Measurements from ENCODE around the gene LOC101059915.
"Not testable (repeated sequence)": the region's sequence is repeated elsewhere in the genome, so short reads cannot be mapped to it uniquely, and the experiment has no call there.

LOC101059915 gene

GRCh38 chrX:71644406-71644805 lies 22.9 kb upstream of the LOC101059915 start:
- DNase-seq = not testable (repeated sequence)

GRCh38 chrX:71650333-71650969 lies 16.9 kb upstream of the LOC101059915 start:
- peak; percentile 57 for DNase-seq

GRCh38 chrX:71652405-71652804 lies 14.9 kb upstream of the LOC101059915 start:
- peak; percentile 73 for DNase-seq

GRCh38 chrX:71653344-71653743 lies 14.0 kb upstream of the LOC101059915 start:
- no peak for DNase-seq

GRCh38 chrX:71657267-71657666 lies 10.1 kb upstream of the LOC101059915 start:
- DNase-seq = no peak

- DNase-seq = no peak
Measured at GRCh38 chrX:71659342-71659741, 8.0 kb upstream of the LOC101059915 start.

- DNase-seq = no peak
Measured at GRCh38 chrX:71659959-71660358, 7.4 kb upstream of the LOC101059915 start.

- DNase-seq = no peak
Measured at GRCh38 chrX:71660562-71661416, 6.6 kb upstream of the LOC101059915 start.

- no peak for DNase-seq
Measured at GRCh38 chrX:71661919-71662318, 5.4 kb upstream of the LOC101059915 start.

GRCh38 chrX:71662654-71663053 lies 4.7 kb upstream of the LOC101059915 start:
- peak; percentile 19 for DNase-seq

GRCh38 chrX:71663238-71663637 lies 4.1 kb upstream of the LOC101059915 start:
- peak; percentile 48 for DNase-seq

- DNase-seq = not testable (repeated sequence)
Measured at GRCh38 chrX:71664202-71664601, 3.1 kb upstream of the LOC101059915 start.

GRCh38 chrX:71664889-71665491 lies 2.4 kb upstream of the LOC101059915 start:
- DNase-seq = no peak

- no peak for DNase-seq
Measured at GRCh38 chrX:71665747-71666146, 1.6 kb upstream of the LOC101059915 start.

- no peak for DNase-seq
Measured at GRCh38 chrX:71666240-71667223, 814 bp upstream of the LOC101059915 start.

GRCh38 chrX:71668248-71668595 lies 876 bp downstream of the LOC101059915 start:
- no peak for DNase-seq

- no peak for DNase-seq
Measured at GRCh38 chrX:71669492-71669891, 2.1 kb downstream of the LOC101059915 start.

GRCh38 chrX:71669947-71670346 lies 2.6 kb downstream of the LOC101059915 start:
- peak; percentile 34 for DNase-seq

GRCh38 chrX:71671043-71671780 lies 3.9 kb downstream of the LOC101059915 start:
- no peak for DNase-seq

GRCh38 chrX:71671938-71672337 lies 4.6 kb downstream of the LOC101059915 start:
- DNase-seq = no peak

- DNase-seq = not testable (repeated sequence)
Measured at GRCh38 chrX:71675636-71676035, 8.3 kb downstream of the LOC101059915 start.

Data from CD4-positive, alpha-beta T cell treated with Interleukin-17A for 1 hour (primary cell).